ENCODE data around the gene MCF2L.

Gene MCF2L

DNA sequence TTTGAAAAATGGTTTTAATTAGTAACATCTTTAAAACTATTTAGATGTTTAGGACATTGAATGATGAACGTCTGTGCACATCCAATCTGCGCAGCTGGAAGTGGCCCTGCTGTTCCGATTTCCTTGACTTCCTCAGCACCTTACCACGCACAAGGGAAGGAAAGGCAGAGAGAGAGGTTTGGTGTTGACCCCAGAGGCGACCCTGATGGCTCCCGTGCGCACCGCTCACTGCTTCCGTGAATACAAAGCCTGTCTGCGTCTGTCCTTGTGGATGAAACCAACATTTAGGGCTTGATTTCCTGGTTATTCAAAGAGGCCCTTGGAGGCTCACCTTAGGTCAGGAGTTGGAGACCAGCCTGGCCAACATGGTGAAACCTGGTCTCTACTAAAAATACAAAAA lies 8.5 kb downstream of the MCF2L start (continued):
- TF ChIP-seq ZNF565 (CRISPR knock-in tag; conservative IDR thresholded peaks at IDR 0.05; ENCODE audit: low read depth), result no peak
- TF ChIP-seq ZFP3 (CRISPR knock-in tag; IDR thresholded peaks at IDR 0.05), result no peak
- TF ChIP-seq ZNF8 (CRISPR knock-in tag; IDR thresholded peaks at IDR 0.05), result no peak
- TF ChIP-seq CSDC2 (CRISPR knock-in tag; IDR thresholded peaks at IDR 0.05), result no peak
- no peak for TF ChIP-seq ZNF70 (CRISPR knock-in tag; IDR thresholded peaks at IDR 0.05)
- no peak for TF ChIP-seq RARB (CRISPR knock-in tag; IDR thresholded peaks at IDR 0.05)
- no peak for TF ChIP-seq ZC3H10 (CRISPR knock-in tag; IDR thresholded peaks at IDR 0.05)
- no peak for TF ChIP-seq PPARA (CRISPR knock-in tag; IDR thresholded peaks at IDR 0.05; ENCODE audit: borderline replicate concordance)

DNA sequence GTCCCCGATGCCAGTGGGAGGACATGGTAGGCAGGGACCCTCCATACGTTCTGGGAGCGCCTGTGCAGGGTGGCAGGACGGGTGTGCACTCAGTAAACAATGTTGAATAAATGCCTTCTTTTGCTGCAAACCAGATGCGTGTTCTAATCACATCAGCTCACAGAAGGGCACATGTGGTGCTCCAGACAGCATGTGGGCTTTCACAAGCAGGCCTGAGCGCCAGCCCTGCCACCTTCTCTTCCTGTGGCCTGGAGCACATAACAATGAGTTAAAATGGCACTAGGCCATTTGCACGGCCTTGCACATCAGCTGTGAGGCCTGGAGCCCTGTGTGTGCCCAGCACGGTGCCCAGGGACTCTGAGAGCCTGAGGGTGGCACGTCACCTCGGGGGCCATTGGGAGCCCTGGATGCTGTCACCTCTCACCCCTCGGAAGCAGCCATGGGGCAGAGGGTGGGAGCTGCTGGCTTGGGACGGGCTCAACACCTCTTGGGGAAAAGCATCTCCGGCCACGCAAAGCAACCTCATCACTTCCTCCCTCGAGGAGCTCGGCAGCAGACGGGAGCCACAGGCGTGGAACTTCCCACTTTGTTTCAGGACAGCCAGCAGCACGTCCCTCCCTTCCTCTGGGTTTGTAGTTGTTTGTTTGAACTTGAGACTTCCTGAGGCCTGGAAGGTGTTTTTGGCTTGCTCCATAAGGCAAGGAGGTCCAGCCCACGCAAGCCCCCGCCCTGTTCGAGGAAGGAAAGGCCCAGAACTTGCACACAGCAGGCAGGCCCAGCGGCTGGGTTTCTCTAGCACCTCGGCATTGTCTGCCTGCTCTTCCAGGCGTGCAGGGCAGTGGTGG lies 9.8 kb downstream of the MCF2L start:
- TF ChIP-seq PPARA (CRISPR knock-in tag; IDR thresholded peaks at IDR 0.05; ENCODE audit: borderline replicate concordance), result no peak
- TF ChIP-seq, protein P1, sequence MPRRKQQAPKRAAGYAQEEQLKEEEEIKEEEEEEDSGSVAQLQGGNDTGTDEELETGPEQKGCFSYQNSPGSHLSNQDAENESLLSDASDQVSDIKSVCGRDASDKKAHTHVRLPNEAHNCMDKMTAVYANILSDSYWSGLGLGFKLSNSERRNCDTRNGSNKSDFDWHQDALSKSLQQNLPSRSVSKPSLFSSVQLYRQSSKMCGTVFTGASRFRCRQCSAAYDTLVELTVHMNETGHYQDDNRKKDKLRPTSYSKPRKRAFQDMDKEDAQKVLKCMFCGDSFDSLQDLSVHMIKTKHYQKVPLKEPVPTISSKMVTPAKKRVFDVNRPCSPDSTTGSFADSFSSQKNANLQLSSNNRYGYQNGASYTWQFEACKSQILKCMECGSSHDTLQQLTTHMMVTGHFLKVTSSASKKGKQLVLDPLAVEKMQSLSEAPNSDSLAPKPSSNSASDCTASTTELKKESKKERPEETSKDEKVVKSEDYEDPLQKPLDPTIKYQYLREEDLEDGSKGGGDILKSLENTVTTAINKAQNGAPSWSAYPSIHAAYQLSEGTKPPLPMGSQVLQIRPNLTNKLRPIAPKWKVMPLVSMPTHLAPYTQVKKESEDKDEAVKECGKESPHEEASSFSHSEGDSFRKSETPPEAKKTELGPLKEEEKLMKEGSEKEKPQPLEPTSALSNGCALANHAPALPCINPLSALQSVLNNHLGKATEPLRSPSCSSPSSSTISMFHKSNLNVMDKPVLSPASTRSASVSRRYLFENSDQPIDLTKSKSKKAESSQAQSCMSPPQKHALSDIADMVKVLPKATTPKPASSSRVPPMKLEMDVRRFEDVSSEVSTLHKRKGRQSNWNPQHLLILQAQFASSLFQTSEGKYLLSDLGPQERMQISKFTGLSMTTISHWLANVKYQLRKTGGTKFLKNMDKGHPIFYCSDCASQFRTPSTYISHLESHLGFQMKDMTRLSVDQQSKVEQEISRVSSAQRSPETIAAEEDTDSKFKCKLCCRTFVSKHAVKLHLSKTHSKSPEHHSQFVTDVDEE (CRISPR knock-in tag; IDR thresholded peaks at IDR 0.05), result no peak
- no peak for TF ChIP-seq GLIS3 (CRISPR knock-in tag; IDR thresholded peaks at IDR 0.05)
- no peak for TF ChIP-seq ZNF8 (CRISPR knock-in tag; IDR thresholded peaks at IDR 0.05)
- TF ChIP-seq ZC3H10 (CRISPR knock-in tag; IDR thresholded peaks at IDR 0.05), result no peak
- TF ChIP-seq CSRNP3 (CRISPR knock-in tag; IDR thresholded peaks at IDR 0.05), result no peak
- no peak for TF ChIP-seq ARNTL (CRISPR knock-in tag; IDR thresholded peaks at IDR 0.05; ENCODE audit: borderline replicate concordance, low read depth)
- TF ChIP-seq CSDC2 (CRISPR knock-in tag; IDR thresholded peaks at IDR 0.05), result no peak
- TF ChIP-seq ZFP30 (CRISPR knock-in tag; IDR thresholded peaks at IDR 0.05), result no peak
- TF ChIP-seq ZNF70 (CRISPR knock-in tag; IDR thresholded peaks at IDR 0.05), result no peak
- no peak for TF ChIP-seq SNAI2 (CRISPR knock-in tag; IDR thresholded peaks at IDR 0.05)
- TF ChIP-seq TOX (CRISPR knock-in tag; IDR thresholded peaks at IDR 0.05; ENCODE audit: borderline replicate concordance), result no peak
- TF ChIP-seq ISL1 (CRISPR knock-in tag; IDR thresholded peaks at IDR 0.05), result no peak
- TF ChIP-seq PATZ1 (CRISPR knock-in tag; IDR thresholded peaks at IDR 0.05; ENCODE audit: borderline replicate concordance), result no peak
- no peak for ATAC-seq

- TF ChIP-seq ZFP30 (CRISPR knock-in tag; IDR thresholded peaks at IDR 0.05), result no peak
- TF ChIP-seq ZNF565 (CRISPR knock-in tag; conservative IDR thresholded peaks at IDR 0.05; ENCODE audit: low read depth), result no peak
- no peak for TF ChIP-seq SNAI2 (CRISPR knock-in tag; IDR thresholded peaks at IDR 0.05)
- no peak for TF ChIP-seq OSR1 (CRISPR knock-in tag; IDR thresholded peaks at IDR 0.05)
- no peak for TF ChIP-seq PPARA (CRISPR knock-in tag; IDR thresholded peaks at IDR 0.05; ENCODE audit: borderline replicate concordance)
- TF ChIP-seq ESRRG (CRISPR knock-in tag; IDR thresholded peaks at IDR 0.05), result no peak
- TF ChIP-seq ZFP3 (CRISPR knock-in tag; IDR thresholded peaks at IDR 0.05), result no peak
- TF ChIP-seq PATZ1 (CRISPR knock-in tag; IDR thresholded peaks at IDR 0.05; ENCODE audit: borderline replicate concordance), result no peak
- TF ChIP-seq CSRNP3 (CRISPR knock-in tag; IDR thresholded peaks at IDR 0.05), result no peak
- TF ChIP-seq ZNF70 (CRISPR knock-in tag; IDR thresholded peaks at IDR 0.05), result no peak
- TF ChIP-seq BACH2 (CRISPR knock-in tag; IDR thresholded peaks at IDR 0.05; ENCODE audit: borderline replicate concordance), result no peak
- no peak for TF ChIP-seq ZNF8 (CRISPR knock-in tag; IDR thresholded peaks at IDR 0.05)
- TF ChIP-seq, protein P2, sequence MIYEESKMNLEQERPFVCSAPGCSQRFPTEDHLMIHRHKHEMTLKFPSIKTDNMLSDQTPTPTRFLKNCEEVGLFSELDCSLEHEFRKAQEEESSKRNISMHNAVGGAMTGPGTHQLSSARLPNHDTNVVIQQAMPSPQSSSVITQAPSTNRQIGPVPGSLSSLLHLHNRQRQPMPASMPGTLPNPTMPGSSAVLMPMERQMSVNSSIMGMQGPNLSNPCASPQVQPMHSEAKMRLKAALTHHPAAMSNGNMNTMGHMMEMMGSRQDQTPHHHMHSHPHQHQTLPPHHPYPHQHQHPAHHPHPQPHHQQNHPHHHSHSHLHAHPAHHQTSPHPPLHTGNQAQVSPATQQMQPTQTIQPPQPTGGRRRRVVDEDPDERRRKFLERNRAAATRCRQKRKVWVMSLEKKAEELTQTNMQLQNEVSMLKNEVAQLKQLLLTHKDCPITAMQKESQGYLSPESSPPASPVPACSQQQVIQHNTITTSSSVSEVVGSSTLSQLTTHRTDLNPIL (CRISPR knock-in tag; IDR thresholded peaks at IDR 0.05; ENCODE audit: low read depth), result no peak
- TF ChIP-seq ARNTL (CRISPR knock-in tag; IDR thresholded peaks at IDR 0.05; ENCODE audit: borderline replicate concordance, low read depth), result no peak
- no peak for TF ChIP-seq CSDC2 (CRISPR knock-in tag; IDR thresholded peaks at IDR 0.05)
- no peak for TF ChIP-seq GLIS3 (CRISPR knock-in tag; IDR thresholded peaks at IDR 0.05)
- no peak for TF ChIP-seq TOX (CRISPR knock-in tag; IDR thresholded peaks at IDR 0.05; ENCODE audit: borderline replicate concordance)
- no peak for TF ChIP-seq RARB (CRISPR knock-in tag; IDR thresholded peaks at IDR 0.05)
- no peak for ATAC-seq
These were observed 10.4 kb downstream of the MCF2L start for GRCh38 chr13:112979406-112979902.
